HG03460 (cell line): ENCODE data around the gene AP1AR.
"Not testable (repeated sequence)": the region's sequence is repeated elsewhere in the genome, so short reads cannot be mapped to it uniquely, and the experiment has no call there.

Experiments
- ATAC-seq: cut with Tn5 transposase; IDR thresholded peaks from one replicate; pipeline ENCODE4 v1.9.1; 2021; ENCODE audit not compliant: unreplicated experiment

Gene AP1AR

GRCh38 chr4:112309263-112309791 is 77.7 kb downstream of the AP1AR start:
- ATAC-seq, result not testable (repeated sequence)

DNA sequence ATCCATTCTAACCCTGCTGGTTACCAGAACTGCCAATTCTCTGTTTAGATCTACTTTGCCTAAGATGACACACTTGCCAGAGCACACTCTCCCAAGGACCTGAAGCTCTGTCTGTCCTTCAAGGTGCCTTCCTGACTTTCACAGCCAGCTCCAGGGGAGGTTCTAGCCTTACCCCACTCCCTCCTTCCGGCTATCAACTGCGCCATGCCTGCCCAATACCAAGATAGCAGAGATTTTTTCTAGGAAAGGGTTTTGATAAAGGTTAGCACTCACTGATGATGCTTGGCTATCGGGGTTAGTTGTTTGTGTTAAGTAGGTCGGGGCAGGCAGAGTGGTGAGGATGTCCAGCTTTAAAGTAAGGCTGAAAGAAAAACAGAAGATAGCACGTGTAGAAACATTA is 79.9 kb downstream of the AP1AR start:
- ATAC-seq, result no peak

- peak; percentile 99 for ATAC-seq
Measured at GRCh38 chr4:112312610-112313239, 81.1 kb downstream of the AP1AR start.

DNA sequence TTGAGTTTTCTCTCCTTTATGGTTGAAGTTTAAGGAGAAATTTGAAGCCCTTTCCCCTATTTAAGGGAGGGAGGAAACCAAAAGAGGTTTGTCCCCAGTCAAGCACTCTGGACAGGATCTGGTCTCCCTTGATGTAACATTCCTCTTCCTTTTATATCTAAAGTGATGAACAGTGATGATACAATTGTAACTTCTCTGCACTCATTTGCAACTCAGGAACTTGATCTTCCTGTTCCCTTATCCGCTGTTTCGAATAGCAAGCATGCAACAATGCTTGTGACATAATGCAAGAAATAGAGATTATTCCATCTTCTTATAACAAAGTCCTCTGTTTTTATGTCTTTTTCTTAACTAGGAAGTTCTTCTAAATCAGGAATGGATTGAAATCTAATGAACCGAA is 83.9 kb downstream of the AP1AR start:
- ATAC-seq, result no peak

DNA sequence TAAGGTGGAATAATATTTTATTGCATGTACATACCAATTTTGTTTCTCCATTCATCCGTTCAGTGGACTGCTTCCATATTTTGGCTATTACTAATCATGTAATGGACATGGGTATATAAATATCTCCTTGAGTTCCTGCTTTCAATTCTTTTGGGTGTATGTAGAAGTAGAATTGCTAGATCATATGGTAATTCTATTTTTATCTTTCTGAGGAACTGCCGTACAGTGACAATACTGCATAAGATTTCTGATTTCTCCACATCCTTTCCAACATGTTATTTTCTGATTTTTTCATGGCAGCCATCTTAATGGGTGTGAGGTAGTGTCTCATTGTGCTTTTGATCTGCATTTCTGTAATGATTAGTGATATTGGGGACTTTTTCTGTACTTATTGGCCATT is 84.8 kb downstream of the AP1AR start:
- no peak for ATAC-seq

DNA sequence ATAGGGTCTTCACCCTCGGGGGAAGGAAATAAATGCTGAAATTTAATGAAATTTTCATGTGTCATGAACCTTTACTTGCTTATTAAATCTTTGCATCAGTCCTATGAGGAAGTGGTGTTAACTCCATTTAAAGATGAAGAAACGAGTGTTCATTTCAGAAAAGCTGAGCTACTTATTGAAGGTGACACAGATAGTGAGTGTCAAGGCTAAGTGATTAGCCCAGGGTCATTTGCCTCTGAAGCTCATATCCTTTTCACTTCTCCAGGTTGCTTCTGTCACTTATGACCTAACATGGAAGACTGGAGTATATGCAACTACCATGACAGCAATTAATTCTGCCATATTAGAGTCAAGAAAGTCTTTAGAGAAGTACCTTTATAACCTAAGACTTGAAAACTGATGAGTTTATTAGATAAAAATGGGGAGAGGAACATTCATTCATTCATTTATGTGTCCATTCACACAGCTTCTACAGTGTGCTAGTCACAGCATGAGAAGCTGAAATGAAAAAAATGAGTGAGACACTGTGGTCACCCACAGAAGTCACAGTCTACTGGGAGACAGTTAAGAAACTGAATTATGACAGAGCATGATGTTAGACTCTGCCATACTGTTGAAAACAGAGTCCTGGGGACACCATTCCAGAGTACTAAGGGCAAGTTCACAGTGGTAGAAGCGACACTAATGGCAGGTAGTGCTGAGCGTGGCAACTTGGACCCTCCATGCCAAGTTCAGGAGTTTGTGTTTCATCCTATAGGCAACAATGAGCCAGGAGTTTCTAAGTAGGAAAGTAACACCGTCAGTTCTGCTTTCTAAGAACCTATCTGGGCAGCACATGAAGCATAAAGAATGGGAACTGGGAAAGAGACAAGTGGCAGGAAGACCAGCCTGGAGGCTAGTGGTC is 86.9 kb downstream of the AP1AR start:
- peak; percentile 96 for ATAC-seq
